K562 (cell line): ENCODE data around the gene EVA1B. TPM values are rescaled to one million over a fixed set of nuclear protein-coding genes. Genes with fewer than 3 reads are reported as not detected.

Source experiments
- ATAC-seq: fragments of 200-7000 bp; cut with Tn5 transposase; 3 replicates; pipeline ENCODE4 v1.9.1; 2020; ENCODE audit warnings: moderate library complexity
- BruUV-seq: library from RNA; stranded (reverse); fragments of 400-500 nt; replicated peaks from 2 replicates; lab custom pipeline; 2021; lab: Mats Ljungman, UMichigan
- CTCF ChIA-PET: fragments of 300-600 bp; formaldehyde crosslinking; extraction: SDS; loops from one replicate; lab custom pipeline; 2021; ENCODE audit warnings: low intra/inter-chr PET ratio; lab: Yijun Ruan, JAX
- POLR2A ChIA-PET: fragments of 300-600, 350-650 bp; sonication (Branson Sonifier 250); formaldehyde crosslinking; extraction: SDS; loops from one replicate; lab custom pipeline; 2021; ENCODE audit warnings: antibody characterized with exemption, inconsistent platforms; lab: Yijun Ruan, JAX
- DNase-seq, 4 experiments: peaks; one replicate each; pipeline versions ENCODE4 v3.0.0 to v3.0.0-alpha.2; 2011 to 2018; ENCODE audit warnings: low spot score in 3 of 4, mixed read lengths in 3 of 4; ENCODE audit errors: extremely low read depth in 1 of 4
- FAIRE-seq: peaks from 2 replicates; lab custom pipeline; 2011; peaks lifted over from hg19 to GRCh38; lab: Jason Lieb, UNC
- H2AFZ ChIP-seq: 2 replicates; pipeline ENCODE4 v1.6.0; 2011; ENCODE audit warnings: low read depth, low read length, control low read depth, inconsistent platforms
- H3K27ac ChIP-seq: fragments of 200-600 bp; 3 replicates; pipeline ENCODE4 v1.8.0; 2011; ENCODE audit warnings: low read depth, mild to moderate bottlenecking, control low read depth, inconsistent platforms, low read length, moderate library complexity, mixed read lengths; ENCODE audit errors: extremely low read depth
- H3K27me3 ChIP-seq, 2 experiments: fragments of 300-600 bp in 1 of 2; 2 replicates in 1 of 2; 3 replicates in 1 of 2; pipeline versions ENCODE4 v1.6.0 to v1.8.0; 2011; ENCODE audit warnings: inconsistent platforms in 2 of 2, low read length in 2 of 2, mild to moderate bottlenecking in 1 of 2, mixed read lengths in 1 of 2, moderate library complexity in 1 of 2; ENCODE audit not compliant: control insufficient read depth in 2 of 2, insufficient read depth in 2 of 2
- H3K36me3 ChIP-seq: fragments of 300-600 bp; 3 replicates; pipeline ENCODE4 v1.8.0; 2011; ENCODE audit warnings: mild to moderate bottlenecking, low read length, inconsistent platforms; ENCODE audit not compliant: control insufficient read depth, insufficient read depth
- H3K4me1 ChIP-seq, 2 experiments: fragments of 200-600 bp in 1 of 2; replicated peaks in 1 of 2; 2 replicates in 1 of 2; 3 replicates in 1 of 2; pipeline versions ENCODE4 v1.5.1 to v1.8.0; 2011; ENCODE audit warnings: inconsistent platforms in 2 of 2, low read length in 2 of 2, mild to moderate bottlenecking in 1 of 2, mixed read lengths in 1 of 2, moderate library complexity in 1 of 2; ENCODE audit not compliant: control insufficient read depth in 2 of 2, insufficient read depth in 2 of 2
- H3K4me2 ChIP-seq: 2 replicates; pipeline ENCODE4 v1.6.1; 2011; ENCODE audit warnings: low read length, control low read depth, inconsistent platforms, mixed read lengths; ENCODE audit not compliant: insufficient read depth
- H3K4me3 ChIP-seq: fragments of 200-600 bp; sonication (generic), shearing (Covaris generic); 2 replicates; pipeline ENCODE4 v1.5.1; 2016; ENCODE audit warnings: control low read depth, inconsistent platforms
- H3K79me2 ChIP-seq: fragments of 200-600 bp; 3 replicates; pipeline ENCODE4 v1.8.0; 2011; ENCODE audit warnings: low read length, inconsistent platforms; ENCODE audit not compliant: control insufficient read depth, insufficient read depth
- H3K9ac ChIP-seq, 2 experiments: 2 replicates each; pipeline versions ENCODE4 v1.6.0 to v1.6.1; 2011; ENCODE audit warnings: low read depth in 2 of 2, low read length in 2 of 2, control low read depth in 1 of 2, inconsistent platforms in 1 of 2, mild to moderate bottlenecking in 1 of 2, mixed read lengths in 1 of 2; ENCODE audit not compliant: insufficient read depth in 1 of 2
- H3K9me1 ChIP-seq: one replicate; pipeline ENCODE4 v1.6.0; 2011; ENCODE audit warnings: inconsistent platforms, mild to moderate bottlenecking, low read length, moderate library complexity; ENCODE audit not compliant: control insufficient read depth, insufficient read depth
- H3K9me3 ChIP-seq: replicated peaks from 2 replicates; pipeline ENCODE4 v1.5.1; 2011; ENCODE audit warnings: low read depth, low read length, inconsistent platforms; ENCODE audit not compliant: control insufficient read depth, insufficient read depth
- H4K20me1 ChIP-seq: replicated peaks from 2 replicates; pipeline ENCODE4 v1.6.1; 2011; ENCODE audit warnings: low read length, inconsistent platforms, mixed read lengths; ENCODE audit not compliant: control insufficient read depth, insufficient read depth
- ATF7 ChIP-seq: fragments of 450-650 bp; IDR thresholded peaks from 2 replicates; pipeline ENCODE4 v1.7.1; 2014; ENCODE audit warnings: mild to moderate bottlenecking, moderate library complexity
- CAMTA2 ChIP-seq: fragments of 250-450 bp; sonication (Bioruptor Pico); conservative IDR thresholded peaks from 2 replicates; pipeline ENCODE4 v1.5.1; 2022
- CSDE1 ChIP-seq, 2 experiments: fragments of 450-650 bp; IDR thresholded peaks; 2 replicates each; pipeline ENCODE4 v1.6.1; 2016; ENCODE audit warnings: mild to moderate bottlenecking in 1 of 2
- GATAD2B ChIP-seq: fragments of 450-650 bp; IDR thresholded peaks from 2 replicates; pipeline ENCODE4 v1.6.1; 2017; ENCODE audit warnings: mild to moderate bottlenecking, borderline replicate concordance
- IFI16 ChIP-seq: fragments of 250-450 bp; sonication (Bioruptor Pico); IDR thresholded peaks from 2 replicates; pipeline ENCODE4 v2.1.2; 2022; ENCODE audit warnings: mild to moderate bottlenecking, inconsistent platforms
- JUNB ChIP-seq: fragments of 450-650 bp; formaldehyde crosslinking; conservative IDR thresholded peaks from 2 replicates; pipeline ENCODE4 v1.4.0; 2020; ENCODE audit warnings: mild to moderate bottlenecking
- NFXL1 ChIP-seq: fragments of 450-650 bp; formaldehyde crosslinking; IDR thresholded peaks from 2 replicates; pipeline ENCODE4 v1.4.0; 2021; ENCODE audit warnings: mild to moderate bottlenecking
- PHF20 ChIP-seq: fragments of 450-650 bp; IDR thresholded peaks from 2 replicates; pipeline ENCODE4 v1.6.1; 2018; ENCODE audit not compliant: partially characterized antibody
- PPARD ChIP-seq: fragments of 250-450 bp; sonication (Bioruptor Pico); IDR thresholded peaks from 2 replicates; pipeline ENCODE4 v1.8.0; 2022; ENCODE audit warnings: inconsistent platforms, mild to moderate bottlenecking, moderate library complexity
- RBM15 ChIP-seq: fragments of 200-400 bp; formaldehyde crosslinking; IDR thresholded peaks from 2 replicates; pipeline ENCODE4 v1.6.1; 2018; ENCODE audit warnings: mild to moderate bottlenecking, low read length, moderate library complexity; ENCODE audit not compliant: insufficient read depth
- RBM39 ChIP-seq: fragments of 200-400 bp; formaldehyde crosslinking; optimal IDR thresholded peaks from 2 replicates; pipeline ENCODE3; 2018; ENCODE audit warnings: low read depth, low read length
- SLC30A9 ChIP-seq: fragments of 250-450 bp; sonication (Bioruptor Pico); IDR thresholded peaks from 2 replicates; pipeline ENCODE4 v1.8.0; 2022; ENCODE audit warnings: mild to moderate bottlenecking, moderate library complexity
- THRAP3 ChIP-seq: fragments of 450-650 bp; IDR thresholded peaks from 2 replicates; pipeline ENCODE4 v1.6.1; 2016; ENCODE audit warnings: mild to moderate bottlenecking, inconsistent platforms, borderline replicate concordance
- ZKSCAN1 ChIP-seq: fragments of 150-350 bp; IDR thresholded peaks from 2 replicates; pipeline ENCODE4 v1.6.1; 2016; ENCODE audit warnings: low read depth, low read length
- ZNF197 ChIP-seq: fragments of 200-800 bp; sonication (Bioruptor generic); IDR thresholded peaks from 2 replicates; pipeline ENCODE4 v1.6.1; 2016; ENCODE audit warnings: low read depth, missing genetic modification characterization, missing compliant biosample characterization
- WGBS: fragments of 100-300 bp; shearing (Covaris generic); methylation state at CpG from one replicate; pipeline ENCODE4 v1.1.6; 2016; ENCODE audit warnings: low coverage, mixed read lengths; ENCODE audit not compliant: insufficient coverage; ENCODE audit errors: missing lambda C conversion rate; 5-methylcytosine and 5-hydroxymethylcytosine counted together
- in situ Hi-C: fragments of 300-500 bp; cut with MboI; formaldehyde crosslinking; loops from 4 replicates; pipeline ENCODE4 v1.15.0; 2018; ENCODE audit warnings: inconsistent platforms, mixed read lengths
- intact Hi-C: fragments of 100-400 bp; cut with micrococcal nuclease; formaldehyde crosslinking; loops from 2 replicates; pipeline ENCODE4 v1.14.2; 2022
- polyA plus RNA-seq, 8 experiments: library from polyadenylated mRNA; depleted of rRNA in 4 of 8; stranded (reverse) in 5 of 8; unstranded in 3 of 8; fragments of >200 nt; fragmentation: Nextera tagmentation in 2 of 8; fragmentation: Illumina TruSeq in 1 of 8; extraction: Ambion mirVana in 2 of 8; extraction: Trizol in 1 of 8; gene quantifications; 2 replicates each; pipeline versions ENCODE4 v1.2.1 to v1.2.3, GENCODE V29; 2011 to 2014; ENCODE audit warnings: inconsistent platforms in 1 of 8, missing spikeins in 1 of 8
- total RNA-seq, 7 experiments: library from RNA; depleted of rRNA in 6 of 7; stranded (reverse); fragments of >200 nt in 6 of 7; fragmentation: Illumina TruSeq in 2 of 7; extraction: Trizol in 2 of 7; gene quantifications; 2 replicates each; pipeline versions ENCODE4 v1.2.1 to v1.2.3, GENCODE V29; 2011 to 2021; ENCODE audit warnings: low replicate concordance in 1 of 7
- TF ChIP-seq, protein P1 (sequence below): fragments of 250-450 bp; sonication (Bioruptor Pico); IDR thresholded peaks from 2 replicates; pipeline ENCODE4 v1.5.0; 2020; ENCODE audit warnings: mild to moderate bottlenecking
- TF ChIP-seq, protein P2 (sequence below), 3 experiments: fragments of 200-800 bp in 1 of 3; sonication (Bioruptor generic) in 1 of 3; sonication (generic) in 1 of 3; formaldehyde crosslinking in 1 of 3; IDR thresholded peaks; 2 replicates each; pipeline versions ENCODE4 v1.6.1 to v1.8.0; 2016 to 2022; ENCODE audit warnings: mild to moderate bottlenecking in 2 of 3, missing compliant biosample characterization in 2 of 3, missing genetic modification characterization in 2 of 3, missing genetic modification reagents in 1 of 3
- TF ChIP-seq, protein P3 (sequence below), 3 experiments: IDR thresholded peaks in 2 of 3; conservative IDR thresholded peaks in 1 of 3; 2 replicates each; pipeline ENCODE4 v1.5.1; 2011 to 2012; ENCODE audit warnings: low read length in 3 of 3, mild to moderate bottlenecking in 3 of 3, control low read depth in 2 of 3, improper control_type of control experiment in 1 of 3, inconsistent platforms in 1 of 3, low read depth in 1 of 3, mixed read lengths in 1 of 3, moderate library complexity in 1 of 3; ENCODE audit not compliant: insufficient read depth in 2 of 3

The EVA1B gene
- total and polyA plus RNA-seq, 9 of the 15 experiments (the other 6 are each of a cell fraction or from before 2014, with no cell fraction given): 0.08 to 65.7 (median 2.4) TPM

DNA sequence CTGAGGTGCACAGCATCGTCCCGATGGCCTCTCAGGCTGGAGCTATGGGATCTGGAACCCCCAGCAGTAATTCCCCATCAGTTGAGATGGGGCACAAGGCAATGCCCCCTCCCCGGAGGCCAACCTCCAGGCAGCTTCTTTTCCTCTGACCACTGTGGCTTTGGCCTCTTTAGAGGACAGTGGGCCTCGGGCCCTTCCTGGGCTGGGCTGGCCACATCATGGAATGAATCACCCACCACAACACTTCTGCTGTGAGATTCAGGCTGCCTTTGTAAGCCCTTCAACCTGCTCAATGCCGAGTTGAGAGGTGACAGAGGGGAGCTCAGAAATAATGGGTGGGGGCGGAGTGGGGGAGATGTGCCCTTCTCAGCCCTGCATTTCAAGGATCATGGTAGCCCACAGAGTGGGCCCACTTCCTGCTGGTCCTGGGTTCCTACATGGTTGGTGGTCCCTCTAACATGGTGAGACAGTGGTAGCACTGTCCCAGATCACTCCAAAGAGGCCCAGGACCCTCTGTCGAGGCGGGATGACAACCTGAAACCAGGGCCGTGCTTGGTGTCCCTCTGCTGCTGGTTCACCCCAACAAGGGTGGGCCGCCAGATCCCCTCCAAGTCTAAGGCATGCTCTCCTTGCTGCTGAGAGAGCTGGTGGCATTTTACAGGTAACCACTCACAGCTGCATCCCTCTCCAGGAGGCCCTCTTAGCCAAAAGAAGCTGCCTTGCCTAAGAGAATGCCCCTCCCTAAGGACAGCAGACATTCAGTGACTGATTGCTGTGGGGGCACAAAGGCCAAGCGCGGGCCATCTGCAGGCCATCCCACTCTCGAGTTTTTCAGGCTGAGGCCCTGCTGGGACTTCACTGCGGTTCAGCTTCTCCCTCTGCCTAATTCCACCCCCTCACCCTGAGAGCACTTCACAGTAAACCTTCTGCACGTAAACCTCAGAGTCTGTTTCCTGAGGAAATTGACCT lies 29.7 kb upstream of the EVA1B start:
- no peak overlapping the region for H3K4me2 ChIP-seq
- H3K27me3 ChIP-seq: no peaks in the 10 kb centered on the region
- no peak for DNase-seq
- ATAC-seq: no peak
- H3K9me1 ChIP-seq: no peaks in the 10 kb centered on the region
- H4K20me1 ChIP-seq: peaks cover 3% of the 10 kb centered on the region; the same call in 1 of the 2 replicates
- 85% methylated on average over 15 of the region's 15 CpGs for whole genome bisulfite sequencing
- BruUV-seq: no TSS peak
- no peak overlapping the region for H2AFZ ChIP-seq
- H3K4me3 ChIP-seq: no peak overlapping the region
- no peaks in the 10 kb centered on the region for H3K79me2 ChIP-seq
- ChIA-PET POLR2A (interaction anchor here (0.6 to 1.6 kb wide), 8 partner anchors 10 to 1596 kb away, joined by 3 to 10 read pairs (median 3); partner anchors contain the start of gene SH3D21), CTCF (no interaction called here)
- H3K9me3 ChIP-seq: no peaks in the 10 kb centered on the region
- FAIRE-seq: no peak
- peaks cover 0 to 12% of the 10 kb centered on the region in 2 experiments; a peak in 3 of 5 replicates for H3K4me1 ChIP-seq
- H3K36me3 ChIP-seq: peaks cover 89% of the 10 kb centered on the region
- in situ Hi-C loops (no loop called here), intact Hi-C loops (no loop called here)
- H3K9ac ChIP-seq: peak overlapping the region in 1 of 2 experiments; percentile 62; a peak in 2 of 4 replicates
- H3K27ac ChIP-seq: no peak overlapping the region
- no peak for TF ChIP-seq CSDE1 (IDR thresholded peaks at IDR 0.05)
- TF ChIP-seq, protein P1, sequence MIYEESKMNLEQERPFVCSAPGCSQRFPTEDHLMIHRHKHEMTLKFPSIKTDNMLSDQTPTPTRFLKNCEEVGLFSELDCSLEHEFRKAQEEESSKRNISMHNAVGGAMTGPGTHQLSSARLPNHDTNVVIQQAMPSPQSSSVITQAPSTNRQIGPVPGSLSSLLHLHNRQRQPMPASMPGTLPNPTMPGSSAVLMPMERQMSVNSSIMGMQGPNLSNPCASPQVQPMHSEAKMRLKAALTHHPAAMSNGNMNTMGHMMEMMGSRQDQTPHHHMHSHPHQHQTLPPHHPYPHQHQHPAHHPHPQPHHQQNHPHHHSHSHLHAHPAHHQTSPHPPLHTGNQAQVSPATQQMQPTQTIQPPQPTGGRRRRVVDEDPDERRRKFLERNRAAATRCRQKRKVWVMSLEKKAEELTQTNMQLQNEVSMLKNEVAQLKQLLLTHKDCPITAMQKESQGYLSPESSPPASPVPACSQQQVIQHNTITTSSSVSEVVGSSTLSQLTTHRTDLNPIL (CRISPR knock-in tag): no peak
- TF ChIP-seq ZNF197: no peak
- TF ChIP-seq CAMTA2 (CRISPR knock-in tag): no peak
- TF ChIP-seq ATF7: no peak
- TF ChIP-seq THRAP3: no peak
- no peak for TF ChIP-seq JUNB (CRISPR knock-in tag)
- no peak for TF ChIP-seq ZKSCAN1
- no peak for TF ChIP-seq PPARD
- TF ChIP-seq RBM15: no peak
- TF ChIP-seq, protein P2, sequence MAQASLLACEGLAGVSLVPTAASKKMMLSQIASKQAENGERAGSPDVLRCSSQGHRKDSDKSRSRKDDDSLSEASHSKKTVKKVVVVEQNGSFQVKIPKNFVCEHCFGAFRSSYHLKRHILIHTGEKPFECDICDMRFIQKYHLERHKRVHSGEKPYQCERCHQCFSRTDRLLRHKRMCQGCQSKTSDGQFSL (CRISPR knock-in tag; IDR thresholded peaks at IDR 0.05): no peak
- TF ChIP-seq, protein P2 (tag; IDR thresholded peaks at IDR 0.05): no peak
- TF ChIP-seq PHF20: no peak
- no peak for TF ChIP-seq NFXL1 (CRISPR knock-in tag)
- TF ChIP-seq SLC30A9 (CRISPR knock-in tag): no peak
- TF ChIP-seq IFI16: no peak
- TF ChIP-seq, protein P3, sequence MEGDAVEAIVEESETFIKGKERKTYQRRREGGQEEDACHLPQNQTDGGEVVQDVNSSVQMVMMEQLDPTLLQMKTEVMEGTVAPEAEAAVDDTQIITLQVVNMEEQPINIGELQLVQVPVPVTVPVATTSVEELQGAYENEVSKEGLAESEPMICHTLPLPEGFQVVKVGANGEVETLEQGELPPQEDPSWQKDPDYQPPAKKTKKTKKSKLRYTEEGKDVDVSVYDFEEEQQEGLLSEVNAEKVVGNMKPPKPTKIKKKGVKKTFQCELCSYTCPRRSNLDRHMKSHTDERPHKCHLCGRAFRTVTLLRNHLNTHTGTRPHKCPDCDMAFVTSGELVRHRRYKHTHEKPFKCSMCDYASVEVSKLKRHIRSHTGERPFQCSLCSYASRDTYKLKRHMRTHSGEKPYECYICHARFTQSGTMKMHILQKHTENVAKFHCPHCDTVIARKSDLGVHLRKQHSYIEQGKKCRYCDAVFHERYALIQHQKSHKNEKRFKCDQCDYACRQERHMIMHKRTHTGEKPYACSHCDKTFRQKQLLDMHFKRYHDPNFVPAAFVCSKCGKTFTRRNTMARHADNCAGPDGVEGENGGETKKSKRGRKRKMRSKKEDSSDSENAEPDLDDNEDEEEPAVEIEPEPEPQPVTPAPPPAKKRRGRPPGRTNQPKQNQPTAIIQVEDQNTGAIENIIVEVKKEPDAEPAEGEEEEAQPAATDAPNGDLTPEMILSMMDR (IDR thresholded peaks at IDR 0.05 in 2 of 3, conservative IDR thresholded peaks at IDR 0.05 in 1 of 3; ENCODE audit: insufficient read depth in 2 of 3, low read depth in 1 of 3, low read length in 3 of 3): no peak
- no peak for TF ChIP-seq GATAD2B
- no peak for TF ChIP-seq RBM39
